AG09309 (cell line): ENCODE measurements around the gene CDK15.
"Not testable (repeated sequence)": the region's sequence is repeated elsewhere in the genome, so short reads cannot be mapped to it uniquely, and the experiment has no call there.

ENCODE experiments used
- DNase-seq: peaks from one replicate; pipeline ENCODE4 v3.0.0-alpha.2; 2010; ENCODE audit warnings: low read depth
- H3K4me3 ChIP-seq: 2 replicates; pipeline ENCODE4 v1.5.1; 2011; ENCODE audit warnings: mild to moderate bottlenecking, low read depth, low read length, moderate library complexity; ENCODE audit not compliant: control insufficient read depth
- CTCF ChIP-seq: IDR thresholded peaks from 2 replicates; pipeline ENCODE4 v1.5.1; 2011; ENCODE audit warnings: mild to moderate bottlenecking, low read depth, low read length, inconsistent platforms; ENCODE audit not compliant: insufficient read depth, control insufficient read depth; ENCODE audit errors: missing control alignments

Gene CDK15

GRCh38 chr2:201795607-201796477, 10.5 kb upstream of the CDK15 start:
- no peak overlapping the region for H3K4me3 ChIP-seq
- no peak for DNase-seq
- peak; percentile 83 for TF ChIP-seq CTCF

GRCh38 chr2:201796478-201796865, 9.9 kb upstream of the CDK15 start:
- no peak for DNase-seq
- no peak for TF ChIP-seq CTCF
- H3K4me3 ChIP-seq = no peak overlapping the region

GRCh38 chr2:201797175-201797840, 9.0 kb upstream of the CDK15 start:
- TF ChIP-seq CTCF = no peak
- no peak overlapping the region for H3K4me3 ChIP-seq
- DNase-seq = peak; percentile 86

- peak; percentile 90 for DNase-seq
- H3K4me3 ChIP-seq = no peak overlapping the region
- no peak for TF ChIP-seq CTCF
Measured at GRCh38 chr2:201798252-201798913, 8.0 kb upstream of the CDK15 start.

- not testable (repeated sequence) for H3K4me3 ChIP-seq, DNase-seq
- peak; percentile 70 for TF ChIP-seq CTCF
Measured at GRCh38 chr2:201798914-201799285, 7.4 kb upstream of the CDK15 start.

GRCh38 chr2:201807452-201807999, 1.2 kb downstream of the CDK15 start:
- DNase-seq = peak; percentile 72

More at GRCh38 chr2:201807452-201807999, 1.2 kb downstream of the CDK15 start:
- TF ChIP-seq CTCF = no peak
- no peak overlapping the region for H3K4me3 ChIP-seq
